ENCODE data around the gene SHTN1. TPM values are rescaled to one million over a fixed set of nuclear protein-coding genes. Genes with fewer than 3 reads are reported as not detected.
A peak's percentile ranks its signal among the peaks of the same experiment; 100 is the strongest.

Gene SHTN1
- total RNA-seq, 1 donor from 2014 or later = 106 TPM

DNA sequence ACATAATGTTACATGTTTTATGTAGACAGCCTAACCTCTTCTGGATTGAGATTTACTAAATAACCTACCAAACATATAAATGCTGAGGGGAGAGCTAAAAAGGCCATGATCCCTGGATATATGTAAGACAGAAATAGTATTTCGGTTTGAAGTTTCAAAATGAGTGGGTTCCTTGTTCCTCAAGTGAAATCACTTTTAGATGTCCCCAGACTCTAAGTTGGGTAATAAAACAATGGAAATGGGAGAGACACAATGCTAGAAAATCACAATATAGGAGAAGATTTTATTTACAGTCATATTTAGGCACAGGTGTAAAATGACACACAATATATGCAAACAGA lies 56.5 kb downstream of the SHTN1 start:
- no peaks in the 10 kb centered on the region for H3K9me3 Mint-ChIP-seq (ENCODE audit: unreplicated experiment)
- H3K36me3 Mint-ChIP-seq (ENCODE audit: low read depth, unreplicated experiment) = peaks cover 26% of the 10 kb centered on the region
- H3K27ac Mint-ChIP-seq (ENCODE audit: unreplicated experiment) = peak overlapping the region; percentile 98
- no peak for DNase-seq (ENCODE audit: low spot score)
- peaks cover 24% of the 10 kb centered on the region for H3K4me1 Mint-ChIP-seq (ENCODE audit: unreplicated experiment)
- TF ChIP-seq, protein P1, sequence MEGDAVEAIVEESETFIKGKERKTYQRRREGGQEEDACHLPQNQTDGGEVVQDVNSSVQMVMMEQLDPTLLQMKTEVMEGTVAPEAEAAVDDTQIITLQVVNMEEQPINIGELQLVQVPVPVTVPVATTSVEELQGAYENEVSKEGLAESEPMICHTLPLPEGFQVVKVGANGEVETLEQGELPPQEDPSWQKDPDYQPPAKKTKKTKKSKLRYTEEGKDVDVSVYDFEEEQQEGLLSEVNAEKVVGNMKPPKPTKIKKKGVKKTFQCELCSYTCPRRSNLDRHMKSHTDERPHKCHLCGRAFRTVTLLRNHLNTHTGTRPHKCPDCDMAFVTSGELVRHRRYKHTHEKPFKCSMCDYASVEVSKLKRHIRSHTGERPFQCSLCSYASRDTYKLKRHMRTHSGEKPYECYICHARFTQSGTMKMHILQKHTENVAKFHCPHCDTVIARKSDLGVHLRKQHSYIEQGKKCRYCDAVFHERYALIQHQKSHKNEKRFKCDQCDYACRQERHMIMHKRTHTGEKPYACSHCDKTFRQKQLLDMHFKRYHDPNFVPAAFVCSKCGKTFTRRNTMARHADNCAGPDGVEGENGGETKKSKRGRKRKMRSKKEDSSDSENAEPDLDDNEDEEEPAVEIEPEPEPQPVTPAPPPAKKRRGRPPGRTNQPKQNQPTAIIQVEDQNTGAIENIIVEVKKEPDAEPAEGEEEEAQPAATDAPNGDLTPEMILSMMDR (IDR thresholded peaks at IDR 0.05; ENCODE audit: unreplicated experiment) = no peak
- no peak overlapping the region for H3K4me3 Mint-ChIP-seq (ENCODE audit: unreplicated experiment)
- no peaks in the 10 kb centered on the region for H3K27me3 Mint-ChIP-seq (ENCODE audit: unreplicated experiment)

GRCh38 chr10:116947841-116948529 lies 57.0 kb downstream of the SHTN1 start:
- Mint-ChIP-seq H3K9me3 (ENCODE audit: unreplicated experiment) (no peaks in the 10 kb centered on the region), H3K27ac (ENCODE audit: unreplicated experiment) (peak overlapping the region; percentile 98), H3K36me3 (ENCODE audit: low read depth, unreplicated experiment) (peaks cover 25% of the 10 kb centered on the region), H3K4me1 (ENCODE audit: unreplicated experiment) (peaks cover 23% of the 10 kb centered on the region), H3K4me3 (ENCODE audit: unreplicated experiment) (peak overlapping the region; percentile 13), H3K27me3 (ENCODE audit: unreplicated experiment) (no peaks in the 10 kb centered on the region)
- DNase-seq (ENCODE audit: low spot score) = peak; percentile 13
- TF ChIP-seq, protein P1 (IDR thresholded peaks at IDR 0.05; ENCODE audit: unreplicated experiment) = no peak

GRCh38 chr10:116944911-116945310 lies 60.1 kb downstream of the SHTN1 start:
- Mint-ChIP-seq H3K9me3 (ENCODE audit: unreplicated experiment) (no peaks in the 10 kb centered on the region), H3K4me1 (ENCODE audit: unreplicated experiment) (peaks cover 20% of the 10 kb centered on the region), H3K27me3 (ENCODE audit: unreplicated experiment) (no peaks in the 10 kb centered on the region), H3K4me3 (ENCODE audit: unreplicated experiment) (no peak overlapping the region), H3K27ac (ENCODE audit: unreplicated experiment) (no peak overlapping the region), H3K36me3 (ENCODE audit: low read depth, unreplicated experiment) (peaks cover 21% of the 10 kb centered on the region)
- TF ChIP-seq, protein P1 (IDR thresholded peaks at IDR 0.05; ENCODE audit: unreplicated experiment) = no peak
- DNase-seq (ENCODE audit: low spot score) = no peak

DNA sequence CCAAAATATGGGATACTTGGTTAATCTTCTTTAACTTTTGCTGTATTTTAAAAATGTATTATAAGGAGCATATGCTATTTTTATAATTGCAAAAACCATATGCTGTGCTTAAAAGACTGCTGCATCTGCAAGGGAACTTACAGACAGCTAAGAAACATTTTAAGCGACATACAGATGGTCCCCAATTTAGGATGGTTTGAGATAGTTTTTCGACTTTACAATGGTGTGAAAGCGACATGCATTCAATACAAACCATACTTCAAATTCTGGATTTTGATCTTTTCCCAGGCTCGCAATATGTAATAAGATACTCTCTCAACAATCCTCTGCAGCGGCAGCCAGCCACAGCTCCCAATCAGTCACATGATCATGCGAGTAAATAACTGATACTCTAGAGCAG lies 73.2 kb downstream of the SHTN1 start:
- Mint-ChIP-seq H3K27ac (ENCODE audit: unreplicated experiment) (no peak overlapping the region), H3K27me3 (ENCODE audit: unreplicated experiment) (peaks cover 4% of the 10 kb centered on the region), H3K9me3 (ENCODE audit: unreplicated experiment) (no peaks in the 10 kb centered on the region), H3K36me3 (ENCODE audit: low read depth, unreplicated experiment) (peaks cover 49% of the 10 kb centered on the region), H3K4me1 (ENCODE audit: unreplicated experiment) (no peaks in the 10 kb centered on the region), H3K4me3 (ENCODE audit: unreplicated experiment) (no peak overlapping the region)
- TF ChIP-seq, protein P1 (IDR thresholded peaks at IDR 0.05; ENCODE audit: unreplicated experiment) = no peak
- DNase-seq (ENCODE audit: low spot score) = no peak

GRCh38 chr10:116926426-116926825 lies 78.6 kb downstream of the SHTN1 start:
- peaks cover 14% of the 10 kb centered on the region for H3K36me3 Mint-ChIP-seq (ENCODE audit: low read depth, unreplicated experiment)
- H3K4me1 Mint-ChIP-seq (ENCODE audit: unreplicated experiment) = no peaks in the 10 kb centered on the region
- H3K9me3 Mint-ChIP-seq (ENCODE audit: unreplicated experiment) = no peaks in the 10 kb centered on the region
- H3K4me3 Mint-ChIP-seq (ENCODE audit: unreplicated experiment) = no peak overlapping the region
- DNase-seq (ENCODE audit: low spot score) = no peak
- H3K27ac Mint-ChIP-seq (ENCODE audit: unreplicated experiment) = no peak overlapping the region
- peaks cover 3% of the 10 kb centered on the region for H3K27me3 Mint-ChIP-seq (ENCODE audit: unreplicated experiment)
- TF ChIP-seq, protein P1 (IDR thresholded peaks at IDR 0.05; ENCODE audit: unreplicated experiment) = no peak
